GM10266 (cell line): ENCODE measurements around the gene ITPR1.

Experiments
- DNase-seq: peaks from one replicate; pipeline ENCODE4 v3.0.0; 2012; ENCODE audit errors: extremely low spot score
- CTCF ChIP-seq: IDR thresholded peaks from 2 replicates; pipeline ENCODE4 v1.5.1; 2012; ENCODE audit warnings: mild to moderate bottlenecking, low read depth; ENCODE audit not compliant: control insufficient read depth, insufficient read depth; ENCODE audit errors: missing control alignments

Gene ITPR1

GRCh38 chr3:4534906-4535305 lies 41.8 kb downstream of the ITPR1 start:
- no peak for TF ChIP-seq CTCF
- no peak for DNase-seq

- no peak for TF ChIP-seq CTCF
- DNase-seq = no peak
Observed at GRCh38 chr3:4536260-4536659, 43.1 kb downstream of the ITPR1 start.

GRCh38 chr3:4540267-4540666 lies 47.1 kb downstream of the ITPR1 start:
- TF ChIP-seq CTCF = no peak
- no peak for DNase-seq

GRCh38 chr3:4543110-4543509 lies 50.0 kb downstream of the ITPR1 start:
- no peak for DNase-seq
- no peak for TF ChIP-seq CTCF

- no peak for DNase-seq
- no peak for TF ChIP-seq CTCF
Observed at GRCh38 chr3:4546346-4547178, 53.4 kb downstream of the ITPR1 start.

- no peak for DNase-seq
- TF ChIP-seq CTCF = no peak
Observed at GRCh38 chr3:4547799-4548198, 54.7 kb downstream of the ITPR1 start.

- no peak for TF ChIP-seq CTCF
- DNase-seq = no peak
Observed at GRCh38 chr3:4548356-4548755, 55.2 kb downstream of the ITPR1 start.
